ENCODE data around the gene EIF4G1. TPM values are rescaled to one million over a fixed set of nuclear protein-coding genes. Genes with fewer than 3 reads are reported as not detected.
A peak's percentile ranks its signal among the peaks of the same experiment; 100 is the strongest.

Gene EIF4G1
- total and polyA plus RNA-seq, 2 of the 4 experiments (the other 2 are of a cell fraction) = 225 to 274 TPM

DNA sequence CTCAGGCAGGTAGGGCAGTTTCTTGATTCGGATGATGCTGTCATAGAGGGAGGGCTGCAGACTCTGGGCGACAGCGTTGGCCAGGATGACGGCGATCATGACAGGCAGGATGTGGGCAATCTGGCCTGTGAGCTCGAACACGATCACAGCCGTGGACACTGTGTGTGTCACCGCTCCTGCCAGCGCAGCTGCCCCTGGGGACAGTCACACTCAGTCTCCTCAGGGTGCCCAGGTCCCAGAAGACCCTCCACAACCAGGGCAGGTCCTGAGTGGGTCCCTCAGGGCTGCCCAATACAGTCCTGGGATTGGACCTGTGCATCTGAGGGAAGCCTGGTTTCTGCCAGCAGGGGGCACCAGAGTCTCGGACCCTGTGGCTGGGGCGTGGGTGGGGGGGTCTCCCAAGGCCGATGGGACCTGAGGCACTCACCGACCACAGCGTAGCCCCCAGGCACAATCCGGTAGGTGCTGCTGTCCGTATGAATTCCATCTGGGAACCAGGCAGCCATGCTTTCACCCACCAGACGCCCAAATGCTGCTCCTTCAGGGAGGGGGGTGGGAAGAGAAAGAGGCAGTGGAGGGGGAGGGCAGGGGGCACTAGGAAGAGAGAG lies 39.8 kb downstream of the EIF4G1 start:
- DNase-seq (no peak), ATAC-seq (ENCODE audit: low read depth) (peak; percentile 75)
- Histone ChIP-seq H2AFZ (replicated peaks; ENCODE audit: low read length, poor library complexity) (peak overlapping the region; percentile 17), H3K18ac (ENCODE audit: low read depth, low read length) (no peak overlapping the region), H4K8ac (ENCODE audit: low read depth in 2 of 2, low read length in 2 of 2) (no peak overlapping the region), H2BK15ac (ENCODE audit: low read depth, low read length) (no peak overlapping the region), H2AK5ac (ENCODE audit: low read depth, low read length) (no peak overlapping the region; the same call in 1 of the 2 replicates), H3K4me1 (ENCODE audit: control insufficient read depth, insufficient read depth, low read length) (no peaks in the 10 kb centered on the region), H2BK5ac (ENCODE audit: low read depth, low read length, poor library complexity, severe bottlenecking) (no peak overlapping the region), H3K4me3 (ENCODE audit: insufficient read depth, low read depth, low read length) (no peak overlapping the region), H3K36me3 (ENCODE audit: control insufficient read depth, insufficient read depth, low read length) (peaks cover 22% of the 10 kb centered on the region), H3K9ac (ENCODE audit: low read depth, low read length) (no peak overlapping the region), H3K4ac (ENCODE audit: low read depth, low read length) (no peak overlapping the region), H3K9me1 (ENCODE audit: insufficient read depth, low read length) (peaks cover 9% of the 10 kb centered on the region; the same call in 1 of the 2 replicates), H2BK120ac (ENCODE audit: low read depth, low read length) (no peak overlapping the region), H2AK9ac (replicated peaks; ENCODE audit: low read depth, low read length, poor library complexity) (peak overlapping the region; percentile 82), H4K20me1 (ENCODE audit: insufficient read depth, low read length) (no peaks in the 10 kb centered on the region; the same call in 1 of the 2 replicates), H4K5ac (ENCODE audit: low read depth, low read length) (no peak overlapping the region), H3K4me2 (ENCODE audit: low read depth, low read length) (no peak overlapping the region), H3K79me1 (ENCODE audit: low read depth in 1 of 2, low read length in 2 of 2) (no peaks in the 10 kb centered on the region), H3K27me3 (ENCODE audit: control insufficient read depth, insufficient read depth, low read length) (no peaks in the 10 kb centered on the region), H3K27ac (ENCODE audit: insufficient read depth, low read length) (no peak overlapping the region), H3K56ac (ENCODE audit: extremely low read depth, insufficient read depth, low read length) (no peak overlapping the region), H4K91ac (ENCODE audit: insufficient read depth, low read depth, low read length) (no peak overlapping the region), H3K9me3 (ENCODE audit: control insufficient read depth, insufficient read depth, low read length) (no peaks in the 10 kb centered on the region), H3K14ac (replicated peaks; ENCODE audit: low read depth, low read length) (no peak overlapping the region), H2BK20ac (ENCODE audit: low read depth, low read length) (no peak overlapping the region), H3K23ac (ENCODE audit: low read depth, low read length) (no peak overlapping the region)
- intact Hi-C loops (cut with micrococcal nuclease) = no loop called here
- dilution Hi-C loops (cut with HindIII; ENCODE audit: low sequenced_read_pairs, unreplicated experiment) = loop anchor here (25.0 kb wide), 1 partner anchor 183 kb away; no protein-coding TSS in a partner anchor
- BruUV-seq (replicated peaks) = no TSS peak
- ChIA-PET POLR2A (ENCODE audit: unreplicated experiment) (no interaction called here), CTCF (interaction anchor here (0.5 to 0.6 kb wide), 3 partner anchors 14 to 97 kb away, joined by 3 to 4 read pairs (median 3); no protein-coding TSS in a partner anchor)
- 100% methylated on average over 2 of the region's 18 CpGs; no CpG with 5 or more reads in 1 of the 2 experiments for WGBS, 2 experiments (ENCODE audit: extremely low coverage in 2 of 2, insufficient read length in 1 of 2)
- TF ChIP-seq, protein P1, sequence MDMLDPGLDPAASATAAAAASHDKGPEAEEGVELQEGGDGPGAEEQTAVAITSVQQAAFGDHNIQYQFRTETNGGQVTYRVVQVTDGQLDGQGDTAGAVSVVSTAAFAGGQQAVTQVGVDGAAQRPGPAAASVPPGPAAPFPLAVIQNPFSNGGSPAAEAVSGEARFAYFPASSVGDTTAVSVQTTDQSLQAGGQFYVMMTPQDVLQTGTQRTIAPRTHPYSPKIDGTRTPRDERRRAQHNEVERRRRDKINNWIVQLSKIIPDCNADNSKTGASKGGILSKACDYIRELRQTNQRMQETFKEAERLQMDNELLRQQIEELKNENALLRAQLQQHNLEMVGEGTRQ (IDR thresholded peaks at IDR 0.05; ENCODE audit: low read depth, low read length) = no peak
- TF ChIP-seq BHLHE40 (IDR thresholded peaks at IDR 0.05; ENCODE audit: low read depth, low read length) (no peak), RCOR1 (IDR thresholded peaks at IDR 0.05; ENCODE audit: insufficient replicate concordance, low read length) (no peak), SMC3 (IDR thresholded peaks at IDR 0.05; ENCODE audit: low read depth, low read length) (peak; percentile 39), CEBPB (IDR thresholded peaks at IDR 0.05; ENCODE audit: low read depth, low read length) (no peak), NFE2L2 (IDR thresholded peaks at IDR 0.05; ENCODE audit: low read depth, low read length) (no peak), RFX5 (IDR thresholded peaks at IDR 0.05; ENCODE audit: low read depth, low read length) (no peak), MAFK (IDR thresholded peaks at IDR 0.05; ENCODE audit: low read depth, low read length) (no peak), MXI1 (IDR thresholded peaks at IDR 0.05; ENCODE audit: borderline replicate concordance, low read depth, low read length) (no peak), RAD21 (IDR thresholded peaks at IDR 0.05; ENCODE audit: low read length) (peak; percentile 51), ELK1 (IDR thresholded peaks at IDR 0.05; ENCODE audit: borderline replicate concordance, low read depth, low read length) (no peak), POLR2A (IDR thresholded peaks at IDR 0.05; ENCODE audit: low read depth, low read length) (no peak), MAZ (IDR thresholded peaks at IDR 0.05; ENCODE audit: borderline replicate concordance, low read depth, low read length) (no peak), FOS (IDR thresholded peaks at IDR 0.05; ENCODE audit: low read depth, low read length) (no peak), CHD1 (IDR thresholded peaks at IDR 0.05; ENCODE audit: low read depth, low read length) (no peak)
- TF ChIP-seq, protein P2, sequence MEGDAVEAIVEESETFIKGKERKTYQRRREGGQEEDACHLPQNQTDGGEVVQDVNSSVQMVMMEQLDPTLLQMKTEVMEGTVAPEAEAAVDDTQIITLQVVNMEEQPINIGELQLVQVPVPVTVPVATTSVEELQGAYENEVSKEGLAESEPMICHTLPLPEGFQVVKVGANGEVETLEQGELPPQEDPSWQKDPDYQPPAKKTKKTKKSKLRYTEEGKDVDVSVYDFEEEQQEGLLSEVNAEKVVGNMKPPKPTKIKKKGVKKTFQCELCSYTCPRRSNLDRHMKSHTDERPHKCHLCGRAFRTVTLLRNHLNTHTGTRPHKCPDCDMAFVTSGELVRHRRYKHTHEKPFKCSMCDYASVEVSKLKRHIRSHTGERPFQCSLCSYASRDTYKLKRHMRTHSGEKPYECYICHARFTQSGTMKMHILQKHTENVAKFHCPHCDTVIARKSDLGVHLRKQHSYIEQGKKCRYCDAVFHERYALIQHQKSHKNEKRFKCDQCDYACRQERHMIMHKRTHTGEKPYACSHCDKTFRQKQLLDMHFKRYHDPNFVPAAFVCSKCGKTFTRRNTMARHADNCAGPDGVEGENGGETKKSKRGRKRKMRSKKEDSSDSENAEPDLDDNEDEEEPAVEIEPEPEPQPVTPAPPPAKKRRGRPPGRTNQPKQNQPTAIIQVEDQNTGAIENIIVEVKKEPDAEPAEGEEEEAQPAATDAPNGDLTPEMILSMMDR (conservative IDR thresholded peaks at IDR 0.05; ENCODE audit: low read depth, low read length) = peak; percentile 58
- in situ Hi-C loops (cut with MboI; ENCODE audit: low sequenced_read_pairs) = no loop called here

Data from IMR-90 (cell line).